IMR-90 (cell line): Measurements from ENCODE around the gene MRPS21. TPM values are rescaled to one million over a fixed set of nuclear protein-coding genes. Genes with fewer than 3 reads are reported as not detected.

Experiments used
- ATAC-seq: fragments of 200-7000 bp; cut with Tn5 transposase; 2 replicates; pipeline ENCODE4 v1.9.1; 2020; ENCODE audit warnings: low read depth, mild to moderate bottlenecking, moderate library complexity
- BruUV-seq: library from RNA; stranded (reverse); fragments of 400-500 nt; replicated peaks from 2 replicates; lab custom pipeline; 2021; lab: Mats Ljungman, UMichigan
- CTCF ChIA-PET: fragments of 300-600 bp; formaldehyde crosslinking; extraction: SDS; loops from one replicate; lab custom pipeline; 2021; ENCODE audit warnings: antibody characterized with exemption; lab: Yijun Ruan, JAX
- POLR2A ChIA-PET: fragments of 300-600 bp; sonication (Branson Sonifier 250); formaldehyde crosslinking; loops from one replicate; lab custom pipeline; 2022; ENCODE audit warnings: antibody characterized with exemption; ENCODE audit not compliant: unreplicated experiment; lab: Charles Lee
- DNase-seq: peaks from one replicate; pipeline ENCODE4 v3.0.0; 2013
- H2AFZ ChIP-seq: replicated peaks from 2 replicates; pipeline ENCODE3; 2013; ENCODE audit warnings: low read length, mild to moderate bottlenecking; ENCODE audit not compliant: poor library complexity
- H2AK5ac ChIP-seq: 2 replicates; pipeline ENCODE4 v1.6.1; 2013; ENCODE audit warnings: low read depth, low read length, inconsistent platforms
- H2AK9ac ChIP-seq: replicated peaks from 2 replicates; pipeline ENCODE3; 2013; ENCODE audit warnings: mild to moderate bottlenecking, low read depth, low read length, moderate library complexity; ENCODE audit not compliant: poor library complexity
- H2BK120ac ChIP-seq: 2 replicates; pipeline ENCODE4 v1.6.1; 2013; ENCODE audit warnings: low read depth, low read length, inconsistent platforms
- H2BK15ac ChIP-seq: 3 replicates; pipeline ENCODE4 v1.6.1; 2013; ENCODE audit warnings: low read depth, low read length, inconsistent platforms
- H2BK20ac ChIP-seq: 2 replicates; pipeline ENCODE4 v1.6.1; 2013; ENCODE audit warnings: low read depth, mild to moderate bottlenecking, inconsistent platforms, low read length, moderate library complexity
- H2BK5ac ChIP-seq: 2 replicates; pipeline ENCODE4 v1.6.1; 2013; ENCODE audit warnings: mild to moderate bottlenecking, low read depth, low read length, inconsistent platforms; ENCODE audit not compliant: poor library complexity, severe bottlenecking
- H3K14ac ChIP-seq: replicated peaks from 2 replicates; pipeline ENCODE4 v1.6.1; 2013; ENCODE audit warnings: low read depth, low read length, inconsistent platforms
- H3K18ac ChIP-seq: 2 replicates; pipeline ENCODE4 v1.6.1; 2013; ENCODE audit warnings: low read depth, low read length, control low read depth
- H3K23ac ChIP-seq: 2 replicates; pipeline ENCODE4 v1.6.1; 2013; ENCODE audit warnings: low read depth, low read length, inconsistent platforms
- H3K27ac ChIP-seq: 2 replicates; pipeline ENCODE4 v1.5.1; 2013; ENCODE audit warnings: mild to moderate bottlenecking, control low read depth, low read length; ENCODE audit not compliant: insufficient read depth
- H3K27me3 ChIP-seq: 2 replicates; pipeline ENCODE4 v1.6.1; 2013; ENCODE audit warnings: low read length; ENCODE audit not compliant: control insufficient read depth, insufficient read depth
- H3K36me3 ChIP-seq: 2 replicates; pipeline ENCODE4 v1.6.1; 2013; ENCODE audit warnings: low read length, mixed read lengths; ENCODE audit not compliant: control insufficient read depth, insufficient read depth
- H3K4ac ChIP-seq: 2 replicates; pipeline ENCODE4 v1.6.1; 2013; ENCODE audit warnings: low read depth, low read length, inconsistent platforms
- H3K4me1 ChIP-seq: 2 replicates; pipeline ENCODE4 v1.6.1; 2013; ENCODE audit warnings: low read length, mixed read lengths; ENCODE audit not compliant: control insufficient read depth, insufficient read depth
- H3K4me2 ChIP-seq: 2 replicates; pipeline ENCODE4 v1.6.1; 2013; ENCODE audit warnings: low read depth, mild to moderate bottlenecking, control low read depth, low read length, moderate library complexity
- H3K4me3 ChIP-seq: 2 replicates; pipeline ENCODE4 v1.5.1; 2013; ENCODE audit warnings: low read depth, mild to moderate bottlenecking, control low read depth, low read length, moderate library complexity; ENCODE audit not compliant: insufficient read depth
- H3K56ac ChIP-seq: 2 replicates; pipeline ENCODE4 v1.6.1; 2013; ENCODE audit warnings: low read length, inconsistent platforms; ENCODE audit not compliant: insufficient read depth; ENCODE audit errors: extremely low read depth
- H3K79me1 ChIP-seq, 2 experiments: 2 replicates each; pipeline ENCODE4 v1.6.1; 2013; ENCODE audit warnings: low read length in 2 of 2, inconsistent platforms in 1 of 2, low read depth in 1 of 2
- H3K9ac ChIP-seq: 2 replicates; pipeline ENCODE4 v1.6.1; 2013; ENCODE audit warnings: low read depth, low read length, control low read depth
- H3K9me1 ChIP-seq: 2 replicates; pipeline ENCODE4 v1.6.1; 2013; ENCODE audit warnings: low read length, inconsistent platforms; ENCODE audit not compliant: insufficient read depth
- H3K9me3 ChIP-seq: 2 replicates; pipeline ENCODE4 v1.6.1; 2013; ENCODE audit warnings: low read length; ENCODE audit not compliant: control insufficient read depth, insufficient read depth
- H4K20me1 ChIP-seq: 2 replicates; pipeline ENCODE4 v1.6.1; 2013; ENCODE audit warnings: low read length, inconsistent platforms; ENCODE audit not compliant: insufficient read depth
- H4K5ac ChIP-seq: 2 replicates; pipeline ENCODE4 v1.6.1; 2013; ENCODE audit warnings: mild to moderate bottlenecking, low read depth, low read length, control low read depth
- H4K8ac ChIP-seq, 2 experiments: 2 replicates each; pipeline ENCODE4 v1.6.1; 2013; ENCODE audit warnings: low read depth in 2 of 2, low read length in 2 of 2, control low read depth in 1 of 2, inconsistent platforms in 1 of 2
- H4K91ac ChIP-seq: 2 replicates; pipeline ENCODE4 v1.6.1; 2013; ENCODE audit warnings: low read depth, low read length, inconsistent platforms; ENCODE audit not compliant: insufficient read depth
- BHLHE40 ChIP-seq: fragments of 150-350 bp; IDR thresholded peaks from 2 replicates; pipeline ENCODE4 v1.6.1; 2016; ENCODE audit warnings: mild to moderate bottlenecking, low read depth, low read length
- CEBPB ChIP-seq: IDR thresholded peaks from 2 replicates; pipeline ENCODE4 v1.6.1; 2012; ENCODE audit warnings: low read depth, low read length, improper control_type of control experiment
- FOS ChIP-seq: fragments of 150-350 bp; IDR thresholded peaks from 2 replicates; pipeline ENCODE4 v1.6.1; 2016; ENCODE audit warnings: low read depth, low read length
- MAFK ChIP-seq: IDR thresholded peaks from 2 replicates; pipeline ENCODE4 v1.6.1; 2012; ENCODE audit warnings: low read depth, low read length, improper control_type of control experiment
- MAZ ChIP-seq: IDR thresholded peaks from 2 replicates; pipeline ENCODE4 v1.6.1; 2012; ENCODE audit warnings: low read depth, mild to moderate bottlenecking, low read length, improper control_type of control experiment, moderate library complexity, borderline replicate concordance
- MXI1 ChIP-seq: IDR thresholded peaks from 2 replicates; pipeline ENCODE4 v1.6.1; 2012; ENCODE audit warnings: low read depth, mild to moderate bottlenecking, low read length, moderate library complexity, borderline replicate concordance
- NFE2L2 ChIP-seq: fragments of 150-350 bp; IDR thresholded peaks from 2 replicates; pipeline ENCODE4 v1.6.1; 2016; ENCODE audit warnings: low read depth, mild to moderate bottlenecking, low read length
- RAD21 ChIP-seq: IDR thresholded peaks from 2 replicates; pipeline ENCODE4 v1.6.1; 2012; ENCODE audit warnings: low read length, improper control_type of control experiment
- RCOR1 ChIP-seq: IDR thresholded peaks from 2 replicates; pipeline ENCODE4 v1.6.1; 2012; ENCODE audit warnings: mild to moderate bottlenecking, low read length, improper control_type of control experiment; ENCODE audit not compliant: insufficient replicate concordance
- SMC3 ChIP-seq: fragments of 150-350 bp; IDR thresholded peaks from 2 replicates; pipeline ENCODE4 v1.6.1; 2016; ENCODE audit warnings: low read depth, mild to moderate bottlenecking, antibody characterized with exemption, low read length, moderate library complexity
- WGBS, 2 experiments: methylation state at CpG; one replicate each; pipeline versions ENCODE4 v1.1.5 to v1.1.7; 2013; ENCODE audit warnings: missing lambda C conversion rate in 2 of 2; ENCODE audit not compliant: insufficient read length in 1 of 2; ENCODE audit errors: extremely low coverage in 2 of 2; 5-methylcytosine and 5-hydroxymethylcytosine counted together
- dilution Hi-C: fragments of 300-500 bp; cut with HindIII; formaldehyde crosslinking; loops from one replicate; pipeline ENCODE4 v1.14.3; 2018; ENCODE audit warnings: low sequenced_read_pairs; ENCODE audit not compliant: unreplicated experiment
- in situ Hi-C: fragments of 300-500 bp; cut with MboI; formaldehyde crosslinking; loops from 3 replicates; pipeline ENCODE4 v1.14.3; 2019; ENCODE audit warnings: low sequenced_read_pairs, inconsistent platforms, mixed read lengths
- intact Hi-C: fragments of 100-400 bp; cut with micrococcal nuclease; formaldehyde crosslinking; loops from 2 replicates; pipeline ENCODE4 v1.10.0; 2022
- polyA plus RNA-seq, 3 experiments: library from polyadenylated mRNA; depleted of rRNA; stranded (reverse); fragments of >200 nt; gene quantifications; 2 replicates each; pipeline ENCODE4 v1.2.3, GENCODE V29; 2012; ENCODE audit warnings: low replicate concordance in 1 of 3
- total RNA-seq: library from RNA; depleted of rRNA; stranded (reverse); fragments of >200 nt; gene quantifications from 2 replicates; pipeline ENCODE4 v1.2.3, GENCODE V29; 2012
- TF ChIP-seq, protein P1 (sequence below): fragments of 150-350 bp; IDR thresholded peaks from 2 replicates; pipeline ENCODE4 v1.6.1; 2016; ENCODE audit warnings: low read depth, mild to moderate bottlenecking, low read length, moderate library complexity, borderline replicate concordance
- TF ChIP-seq, protein P2 (sequence below): conservative IDR thresholded peaks from 2 replicates; pipeline ENCODE4 v1.5.1; 2012; ENCODE audit warnings: mild to moderate bottlenecking, low read depth, low read length, improper control_type of control experiment

The MRPS21 gene
- total and polyA plus RNA-seq, 2 of the 4 experiments (the other 2 are of a cell fraction): 52.3 to 74.6 TPM

DNA sequence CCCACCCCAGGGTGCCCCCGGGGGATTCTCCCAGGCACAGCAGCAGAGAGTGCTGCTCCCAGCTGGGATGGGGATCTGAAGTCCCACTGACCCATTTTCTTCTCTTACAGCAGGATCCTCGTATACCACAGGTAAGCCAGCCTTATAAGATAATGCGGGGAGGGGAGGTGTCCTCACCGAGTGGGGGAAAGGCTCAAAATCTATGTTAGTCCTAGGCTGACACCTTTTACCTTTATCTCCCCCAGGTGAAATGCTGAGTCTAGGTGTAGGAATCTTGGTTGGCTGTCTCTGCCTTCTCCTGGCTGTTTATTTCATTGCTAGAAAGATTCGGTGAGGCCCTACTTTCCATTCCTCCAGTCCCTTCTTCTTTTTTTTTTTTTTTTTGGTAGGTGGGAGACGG, 30.1 kb upstream of the MRPS21 start:
- Histone ChIP-seq H3K23ac (no peak overlapping the region), H4K8ac (no peak overlapping the region), H3K79me1 (peaks cover 16 to 32% of the 10 kb centered on the region in 2 experiments), H3K18ac (no peak overlapping the region), H2AFZ (no peak overlapping the region), H3K56ac (no peak overlapping the region), H3K4me2 (no peak overlapping the region), H3K4ac (no peak overlapping the region), H2BK120ac (no peak overlapping the region), H2AK9ac (no peak overlapping the region), H3K27ac (no peak overlapping the region), H3K14ac (no peak overlapping the region), H3K36me3 (peaks cover 22% of the 10 kb centered on the region), H3K9me1 (peaks cover 5% of the 10 kb centered on the region; the same call in 1 of the 2 replicates), H4K91ac (no peak overlapping the region), H3K27me3 (no peaks in the 10 kb centered on the region), H3K4me3 (no peak overlapping the region), H3K9me3 (no peaks in the 10 kb centered on the region), H2AK5ac (no peak overlapping the region), H4K5ac (no peak overlapping the region), H4K20me1 (no peaks in the 10 kb centered on the region), H2BK20ac (no peak overlapping the region), H2BK5ac (no peak overlapping the region), H3K4me1 (peaks cover 14% of the 10 kb centered on the region; the same call in 1 of the 2 replicates), H3K9ac (no peak overlapping the region), H2BK15ac (no peak overlapping the region)
- TF ChIP-seq MAZ (no peak), RAD21 (no peak), CEBPB (no peak), FOS (no peak), MXI1 (no peak), SMC3 (no peak), MAFK (no peak), RCOR1 (no peak), NFE2L2 (no peak), BHLHE40 (no peak)
- TF ChIP-seq, protein P1, sequence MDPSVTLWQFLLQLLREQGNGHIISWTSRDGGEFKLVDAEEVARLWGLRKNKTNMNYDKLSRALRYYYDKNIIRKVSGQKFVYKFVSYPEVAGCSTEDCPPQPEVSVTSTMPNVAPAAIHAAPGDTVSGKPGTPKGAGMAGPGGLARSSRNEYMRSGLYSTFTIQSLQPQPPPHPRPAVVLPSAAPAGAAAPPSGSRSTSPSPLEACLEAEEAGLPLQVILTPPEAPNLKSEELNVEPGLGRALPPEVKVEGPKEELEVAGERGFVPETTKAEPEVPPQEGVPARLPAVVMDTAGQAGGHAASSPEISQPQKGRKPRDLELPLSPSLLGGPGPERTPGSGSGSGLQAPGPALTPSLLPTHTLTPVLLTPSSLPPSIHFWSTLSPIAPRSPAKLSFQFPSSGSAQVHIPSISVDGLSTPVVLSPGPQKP: no peak
- TF ChIP-seq, protein P2, sequence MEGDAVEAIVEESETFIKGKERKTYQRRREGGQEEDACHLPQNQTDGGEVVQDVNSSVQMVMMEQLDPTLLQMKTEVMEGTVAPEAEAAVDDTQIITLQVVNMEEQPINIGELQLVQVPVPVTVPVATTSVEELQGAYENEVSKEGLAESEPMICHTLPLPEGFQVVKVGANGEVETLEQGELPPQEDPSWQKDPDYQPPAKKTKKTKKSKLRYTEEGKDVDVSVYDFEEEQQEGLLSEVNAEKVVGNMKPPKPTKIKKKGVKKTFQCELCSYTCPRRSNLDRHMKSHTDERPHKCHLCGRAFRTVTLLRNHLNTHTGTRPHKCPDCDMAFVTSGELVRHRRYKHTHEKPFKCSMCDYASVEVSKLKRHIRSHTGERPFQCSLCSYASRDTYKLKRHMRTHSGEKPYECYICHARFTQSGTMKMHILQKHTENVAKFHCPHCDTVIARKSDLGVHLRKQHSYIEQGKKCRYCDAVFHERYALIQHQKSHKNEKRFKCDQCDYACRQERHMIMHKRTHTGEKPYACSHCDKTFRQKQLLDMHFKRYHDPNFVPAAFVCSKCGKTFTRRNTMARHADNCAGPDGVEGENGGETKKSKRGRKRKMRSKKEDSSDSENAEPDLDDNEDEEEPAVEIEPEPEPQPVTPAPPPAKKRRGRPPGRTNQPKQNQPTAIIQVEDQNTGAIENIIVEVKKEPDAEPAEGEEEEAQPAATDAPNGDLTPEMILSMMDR: no peak
- BruUV-seq: no TSS peak
- CTCF ChIA-PET: no interaction called here
- no peak for ATAC-seq
- in situ Hi-C loops (loop anchor here (10.0 kb wide), 1 partner anchor 291 kb away; no protein-coding TSS in a partner anchor), dilution Hi-C loops (no loop called here), intact Hi-C loops (no loop called here)
- DNase-seq: no peak
- WGBS, 2 experiments: no CpG with 5 or more reads among the region's 6 CpGs
- POLR2A ChIA-PET: no interaction called here
